Stimulated activated CD4-positive, alpha-beta T cell treated with anti-CD3 and anti-CD28 coated beads, Interleukin-12 subunit alpha, Interleukin-12 subunit beta, amount 100 ng/mL, for 24 hours (primary cell): ENCODE data around the gene ATXN7L1.
"Not testable (repeated sequence)": the region's sequence is repeated elsewhere in the genome, so short reads cannot be mapped to it uniquely, and the experiment has no call there.

ENCODE experiments used
- DNase-seq, 2 experiments: peaks; one replicate each; pipeline ENCODE4 v3.0.0-alpha.2; 2020; ENCODE audit warnings: low read depth in 2 of 2

The ATXN7L1 gene

DNA sequence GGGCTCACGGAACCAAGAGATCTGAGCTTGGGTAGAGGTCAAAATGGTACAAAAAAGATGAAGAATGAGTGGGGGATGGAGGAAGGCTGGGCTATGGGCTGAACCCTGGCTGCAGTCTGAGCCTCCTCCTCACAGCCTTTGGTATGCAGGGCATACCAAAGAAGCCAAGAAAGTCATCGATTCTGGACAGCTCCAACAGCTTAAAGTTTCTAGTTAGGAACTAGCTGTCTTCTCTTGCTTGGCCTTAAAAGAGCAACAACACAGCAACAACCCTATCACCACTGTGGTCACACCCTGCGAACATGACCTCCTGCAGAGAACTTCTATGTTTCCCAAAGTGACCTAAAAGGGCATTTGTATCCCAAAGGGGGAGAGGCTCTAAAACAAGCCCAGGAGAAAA, 169.0 kb downstream of the ATXN7L1 start:
- no peak for DNase-seq

DNA sequence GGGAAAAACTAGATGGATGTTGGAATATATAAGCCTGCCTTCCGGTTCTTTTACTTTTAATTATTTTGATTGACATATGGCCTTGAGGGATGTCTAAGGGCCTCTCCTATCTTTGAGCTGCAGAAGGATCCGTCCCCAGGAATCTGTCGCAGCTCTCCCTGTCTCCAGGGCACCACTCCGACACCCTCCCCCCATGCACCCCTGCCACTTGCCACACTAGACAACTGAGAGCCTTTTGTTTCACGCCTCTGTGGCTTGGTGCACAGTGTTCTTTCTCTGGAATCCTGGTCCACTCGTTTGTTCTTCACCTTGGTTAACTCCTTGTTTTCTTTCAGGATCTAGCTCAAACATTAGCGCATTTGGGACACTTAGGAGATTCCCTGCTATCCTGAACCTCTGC, 171.0 kb downstream of the ATXN7L1 start:
- no peak for DNase-seq

- no peak for DNase-seq
Observed at GRCh38 chr7:105703207-105703930, 173.0 kb downstream of the ATXN7L1 start.

- no peak for DNase-seq
Observed at GRCh38 chr7:105699568-105700236, 176.7 kb downstream of the ATXN7L1 start.

DNA sequence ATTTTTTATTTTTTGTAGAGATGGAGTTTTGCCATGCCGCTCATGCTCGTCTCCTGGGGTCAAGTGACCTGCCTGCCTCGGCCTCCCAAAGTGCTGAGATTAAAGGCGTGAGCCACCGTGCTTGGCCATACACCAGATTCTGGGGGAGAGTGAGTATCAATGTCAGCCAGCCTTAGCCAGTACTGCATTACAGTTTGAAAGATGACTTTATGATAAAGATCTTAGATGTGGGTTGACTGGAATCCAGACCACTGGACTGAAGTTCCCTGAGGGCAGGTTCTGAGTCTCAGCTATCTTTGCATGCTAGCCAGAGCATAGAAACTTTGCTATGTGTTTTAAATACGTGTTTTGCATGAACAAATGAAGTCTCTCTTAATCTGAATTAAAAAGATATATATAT, 177.9 kb downstream of the ATXN7L1 start:
- DNase-seq = no peak

GRCh38 chr7:105697753-105698152, 178.6 kb downstream of the ATXN7L1 start:
- DNase-seq = no peak

DNA sequence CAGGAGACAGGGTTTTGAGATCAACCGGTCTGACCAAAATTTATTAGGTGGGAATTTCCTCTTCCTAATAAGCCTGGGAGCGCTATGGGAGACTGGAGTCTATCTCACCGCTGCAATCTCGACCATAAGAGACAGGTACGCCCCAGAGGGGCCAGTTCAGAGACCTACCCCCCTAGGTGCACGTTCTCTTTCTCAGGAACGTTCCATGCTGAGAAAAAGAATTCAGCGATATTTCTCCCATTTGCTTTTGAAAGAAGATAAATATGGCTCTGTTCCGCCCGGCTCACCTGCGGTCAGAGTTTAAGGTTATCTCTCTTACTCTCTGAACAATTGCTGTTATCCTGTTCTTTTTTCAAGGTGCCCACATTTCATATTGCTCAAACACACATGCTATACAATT, 179.2 kb downstream of the ATXN7L1 start:
- not testable (repeated sequence) for DNase-seq

GRCh38 chr7:105693576-105693975, 182.8 kb downstream of the ATXN7L1 start:
- no peak for DNase-seq

DNA sequence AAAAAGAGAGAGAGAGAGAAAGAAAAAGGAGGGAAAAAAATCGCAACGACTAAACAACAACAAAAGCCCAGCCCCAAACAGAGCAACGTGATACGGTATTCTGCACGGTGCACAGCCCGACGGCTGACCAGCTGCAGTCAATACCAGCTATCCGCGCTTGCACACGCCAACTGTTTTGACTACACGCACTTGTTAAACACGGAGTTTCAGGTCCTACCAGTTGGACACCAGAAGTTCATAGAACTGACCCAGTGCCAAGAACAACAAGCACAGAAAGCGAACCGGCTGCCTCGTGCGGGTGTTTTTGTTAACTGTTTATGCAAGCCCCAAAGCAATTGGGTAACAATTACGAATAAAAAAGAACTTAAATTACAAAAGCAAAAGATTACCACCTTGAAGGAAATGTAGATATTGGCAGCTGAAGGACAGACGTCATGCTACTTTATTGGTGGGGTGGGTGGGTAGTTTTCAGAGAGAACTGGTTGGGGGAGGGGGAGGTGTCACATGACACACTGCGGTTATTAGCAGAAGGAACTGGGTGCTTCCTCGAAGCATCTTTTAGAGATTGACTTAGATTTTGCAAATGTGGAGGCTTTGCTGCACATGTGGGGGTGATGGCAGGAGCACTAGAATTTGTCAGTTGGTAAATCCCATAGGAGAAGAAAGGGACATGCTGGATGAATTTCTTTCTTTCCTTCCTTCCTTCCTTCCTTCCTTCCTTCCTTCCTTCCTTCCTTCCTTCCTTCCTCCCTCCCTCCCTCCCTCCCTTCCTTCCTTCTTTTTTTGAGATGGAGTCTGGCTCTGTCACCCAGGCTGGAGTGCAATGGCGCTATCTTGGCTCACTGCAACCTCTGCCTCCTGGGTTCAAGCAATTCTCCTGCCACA, 184.5 kb downstream of the ATXN7L1 start:
- DNase-seq = peak in 1 of 2 experiments; percentile 31

DNA sequence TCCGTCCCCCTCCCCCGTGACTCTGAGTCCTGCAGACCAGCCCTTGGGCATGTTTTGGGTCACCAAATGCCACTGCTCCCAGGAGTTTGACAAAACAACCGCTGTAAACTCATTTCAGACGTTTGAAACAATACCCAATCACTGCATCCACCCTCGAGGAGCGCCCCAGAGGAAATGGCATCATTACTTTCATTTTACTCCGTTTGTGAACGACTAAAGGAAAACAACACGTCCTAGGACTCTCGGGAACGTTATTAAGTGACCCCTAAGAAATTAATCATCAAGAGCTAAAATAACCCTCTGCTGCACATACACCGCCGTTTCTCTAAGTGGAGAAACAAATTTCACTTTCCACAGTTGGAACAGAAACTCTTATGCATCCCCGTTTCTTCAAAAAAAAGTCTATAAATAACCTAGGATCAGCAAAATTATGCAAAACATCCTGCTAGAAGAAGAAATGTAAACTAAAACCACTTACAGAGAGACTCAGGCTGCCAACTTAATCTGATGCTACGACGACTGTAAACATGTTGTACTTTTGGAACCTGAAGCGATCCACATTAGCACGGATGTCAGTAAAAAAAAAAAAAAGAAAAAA, 185.2 kb downstream of the ATXN7L1 start:
- peak in 1 of 2 experiments; percentile 16 for DNase-seq

- no peak for DNase-seq
Observed at GRCh38 chr7:105690325-105690945, 186.0 kb downstream of the ATXN7L1 start.

- DNase-seq = no peak
Observed at GRCh38 chr7:105689067-105689819, 187.2 kb downstream of the ATXN7L1 start.

- DNase-seq = no peak
Observed at GRCh38 chr7:105688617-105689016, 187.8 kb downstream of the ATXN7L1 start.

DNA sequence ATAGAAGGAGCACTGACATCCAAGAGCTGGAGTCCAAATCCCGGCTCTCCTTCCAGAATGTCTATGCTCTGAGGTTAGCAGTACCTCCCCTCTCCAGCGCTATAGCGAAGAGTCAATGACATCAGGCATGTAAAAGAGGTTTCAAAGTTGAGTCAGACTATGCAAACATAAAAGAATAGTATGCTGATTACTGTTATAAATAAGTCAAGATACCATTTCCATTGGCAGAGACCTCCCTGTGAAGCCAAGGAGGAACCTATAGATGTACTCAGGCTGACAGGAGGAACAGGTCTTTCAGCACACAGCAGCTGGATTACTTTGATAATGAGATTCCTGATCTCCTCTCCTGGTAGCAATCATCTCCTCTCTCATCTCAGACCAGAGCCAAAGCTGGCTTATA, 191.2 kb downstream of the ATXN7L1 start:
- no peak for DNase-seq

- DNase-seq = no peak
Observed at GRCh38 chr7:105682341-105683060, 193.9 kb downstream of the ATXN7L1 start.

DNA sequence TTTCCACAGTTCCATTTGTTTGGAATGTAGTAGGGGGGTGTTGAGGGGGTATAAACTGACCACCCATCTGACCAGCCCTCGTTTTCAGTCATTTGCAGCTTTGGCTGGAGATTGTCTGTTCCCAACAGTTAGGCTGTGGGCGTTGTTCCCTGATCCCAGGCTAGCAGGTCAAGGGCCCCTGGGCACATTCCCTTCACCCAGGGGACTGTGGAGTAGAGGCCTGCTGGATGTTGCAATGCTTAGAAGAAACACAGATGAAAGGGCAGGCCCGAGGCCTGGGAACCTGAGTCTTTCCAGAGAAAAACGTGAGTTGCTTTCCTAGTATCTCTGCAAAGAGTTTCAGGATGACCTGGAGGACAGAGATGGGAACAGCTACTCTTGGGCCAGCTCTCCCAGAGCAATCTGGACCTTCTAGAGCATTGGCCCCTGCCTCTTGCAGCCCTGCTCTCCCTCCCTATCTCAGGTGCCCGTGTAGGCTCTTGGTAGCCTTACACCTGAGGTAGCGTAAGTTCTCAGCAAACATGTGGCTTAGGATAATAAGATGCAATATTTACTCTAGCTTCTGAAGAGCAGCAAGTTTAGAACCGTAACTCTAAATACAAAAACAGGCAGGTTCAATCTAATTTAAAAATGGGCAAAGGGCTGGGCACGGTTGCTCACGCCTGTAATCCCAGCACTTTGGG, 195.8 kb downstream of the ATXN7L1 start:
- no peak for DNase-seq

DNA sequence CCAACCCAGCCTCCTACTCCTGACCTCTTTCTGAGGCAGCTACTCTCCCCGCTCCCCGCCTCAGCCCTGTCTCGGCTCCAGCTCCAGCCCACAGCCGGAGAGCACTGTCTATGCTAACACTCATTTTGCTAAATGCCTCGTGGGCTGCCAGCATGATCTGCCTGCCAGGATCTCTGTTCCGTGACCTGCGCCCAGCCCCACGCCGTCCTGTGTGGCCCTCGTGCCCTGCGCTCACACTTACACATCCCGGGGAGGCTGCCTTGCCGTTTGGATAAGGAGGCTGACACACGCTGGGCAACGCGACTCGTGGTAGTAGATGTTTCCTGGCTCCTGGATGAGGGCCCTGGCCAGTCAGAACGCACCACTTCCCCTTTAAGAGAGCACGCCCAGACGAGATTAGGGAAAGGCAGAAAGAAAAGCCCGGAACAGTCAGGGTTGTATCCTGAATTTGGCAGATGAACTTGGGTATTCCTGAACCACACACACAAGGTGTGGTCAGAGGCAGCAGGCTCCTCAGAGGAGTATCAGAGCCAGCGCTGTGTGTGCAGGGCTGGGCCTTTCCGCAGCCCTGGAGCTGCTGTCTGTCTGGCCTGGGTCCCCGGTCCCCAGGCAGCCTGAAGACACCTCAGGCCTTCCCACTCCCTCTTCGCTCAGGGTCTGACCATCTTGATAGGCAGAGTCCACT, 197.4 kb downstream of the ATXN7L1 start:
- peak in 1 of 2 experiments; percentile 28 for DNase-seq

DNA sequence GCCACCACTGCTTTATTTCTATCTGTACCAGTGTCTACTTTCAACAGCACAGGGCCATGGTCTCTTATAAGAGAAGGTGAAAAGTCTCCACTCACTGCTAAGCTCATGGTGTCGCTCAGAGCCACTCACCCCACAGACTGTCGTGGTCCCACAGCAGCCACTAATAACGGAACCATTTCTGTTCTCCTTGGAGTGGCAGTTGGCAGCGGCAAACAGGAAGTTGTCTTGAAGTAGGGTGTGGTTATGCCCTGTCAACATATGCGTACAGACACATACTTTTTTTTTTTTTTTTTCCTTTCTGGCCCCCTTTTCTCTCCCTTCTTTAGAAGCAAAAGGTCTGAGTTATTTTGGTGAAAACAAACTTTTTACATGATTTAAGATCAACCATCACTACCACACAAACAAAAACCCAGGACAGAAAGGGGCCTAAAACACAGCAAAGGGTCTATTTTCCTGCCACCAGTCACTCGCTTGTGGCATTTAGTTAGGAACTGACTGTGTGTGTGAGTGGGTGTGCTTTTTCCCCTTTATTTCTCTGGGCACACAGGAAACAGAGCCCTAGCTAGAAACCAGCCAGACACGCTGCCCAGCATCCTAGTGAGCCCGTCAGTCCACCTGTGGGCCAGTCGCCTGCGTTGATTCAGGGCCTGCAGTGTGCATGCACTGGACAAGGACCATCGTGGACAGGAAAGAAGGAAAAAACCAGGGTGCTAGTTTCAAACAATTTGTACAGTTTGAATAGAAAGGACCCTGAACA, 198.4 kb downstream of the ATXN7L1 start:
- peak in 1 of 2 experiments; percentile 26 for DNase-seq
